Large intestine (tissue), 1 donor: ENCODE data around the gene TEX26. TPM values are rescaled to one million over a fixed set of nuclear protein-coding genes. Genes with fewer than 3 reads are reported as not detected.

ENCODE experiments used
- polyA plus RNA-seq: library from polyadenylated mRNA; unstranded; fragments of 120-200 nt; gene quantifications from one replicate; pipeline ENCODE4 v1.2.1, GENCODE V29; 2013

The TEX26 gene
- polyA plus RNA-seq, 1 donor = 0.12 TPM

Other genes with a start within 250 kb of the TEX26 start
- 7.0 TPM for gene ALOX5AP, start 197.1 kb upstream of the TEX26 start, polyA plus RNA-seq
- gene MEDAG, start 26.4 kb upstream of the TEX26 start, polyA plus RNA-seq = 6.6 TPM
- gene HSPH1, start 229.2 kb downstream of the TEX26 start, polyA plus RNA-seq = 65.7 TPM